ENCODE measurements around the gene ADGRB3.

- TF ChIP-seq USF1 (IDR thresholded peaks at IDR 0.05) (no peak), MAX (IDR thresholded peaks at IDR 0.05) (no peak), FOXM1 (IDR thresholded peaks at IDR 0.05; ENCODE audit: borderline replicate concordance, low read depth) (no peak)
Observed at GRCh38 chr6:69179681-69180080, 544.6 kb downstream of the ADGRB3 start.

All from Ishikawa (cell line).